HS-5 (cell line): ENCODE measurements around the gene ITPK1.

Experiments
- DNase-seq: peaks from one replicate; pipeline ENCODE4 v3.0.0-alpha.2; 2012; ENCODE audit warnings: low read depth

Gene ITPK1

DNA sequence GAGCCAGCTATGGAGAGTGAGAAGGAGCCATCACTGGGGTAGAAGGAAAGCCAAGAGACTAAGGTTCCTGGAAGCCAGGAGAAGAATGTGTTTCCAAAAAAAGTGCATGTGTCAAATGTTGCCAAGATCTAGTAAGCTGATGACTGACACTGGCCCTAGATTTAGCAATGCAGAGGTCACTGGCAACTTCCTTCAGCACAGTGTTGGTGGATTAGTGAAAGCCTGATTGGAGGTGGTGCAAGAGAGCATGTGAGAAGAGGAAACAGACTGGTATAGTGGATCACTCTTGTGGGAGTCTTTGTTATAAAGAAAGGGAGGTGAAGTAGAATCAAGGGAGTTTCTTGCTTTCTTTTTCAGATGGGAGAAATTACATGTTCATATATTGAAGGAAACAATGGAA, 226.8 kb downstream of the ITPK1 start:
- no peak for DNase-seq

DNA sequence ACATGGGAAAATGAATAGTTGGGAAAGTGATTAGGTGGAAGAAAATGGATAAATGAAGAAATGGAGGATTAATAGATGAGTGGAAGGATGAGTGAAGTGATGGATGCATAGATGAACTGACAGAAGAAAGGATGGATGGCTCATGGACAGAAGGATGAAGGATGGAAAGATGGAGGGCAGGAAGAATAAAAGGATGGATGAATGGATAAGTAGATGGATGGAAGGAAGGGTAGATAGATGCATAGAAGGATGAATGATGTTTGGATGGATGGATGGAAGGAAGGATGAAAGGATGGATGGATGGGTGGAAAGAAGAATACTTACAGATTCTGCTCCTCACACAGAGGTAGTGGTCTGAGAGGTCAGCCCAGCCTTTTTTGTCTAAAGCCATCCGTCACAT, 228.6 kb downstream of the ITPK1 start:
- DNase-seq = no peak
